IMR-90 (cell line): ENCODE measurements around the gene GNAI3. TPM values are rescaled to one million over a fixed set of nuclear protein-coding genes. Genes with fewer than 3 reads are reported as not detected.

Experiments
- ATAC-seq: fragments of 200-7000 bp; cut with Tn5 transposase; 2 replicates; pipeline ENCODE4 v1.9.1; 2020; ENCODE audit warnings: low read depth, mild to moderate bottlenecking, moderate library complexity
- BruUV-seq: library from RNA; stranded (reverse); fragments of 400-500 nt; replicated peaks from 2 replicates; lab custom pipeline; 2021; lab: Mats Ljungman, UMichigan
- CTCF ChIA-PET: fragments of 300-600 bp; formaldehyde crosslinking; extraction: SDS; loops from one replicate; lab custom pipeline; 2021; ENCODE audit warnings: antibody characterized with exemption; lab: Yijun Ruan, JAX
- POLR2A ChIA-PET: fragments of 300-600 bp; sonication (Branson Sonifier 250); formaldehyde crosslinking; loops from one replicate; lab custom pipeline; 2022; ENCODE audit warnings: antibody characterized with exemption; ENCODE audit not compliant: unreplicated experiment; lab: Charles Lee
- DNase-seq: peaks from one replicate; pipeline ENCODE4 v3.0.0; 2013
- H2AFZ ChIP-seq: replicated peaks from 2 replicates; pipeline ENCODE3; 2013; ENCODE audit warnings: low read length, mild to moderate bottlenecking; ENCODE audit not compliant: poor library complexity
- H2AK5ac ChIP-seq: 2 replicates; pipeline ENCODE4 v1.6.1; 2013; ENCODE audit warnings: low read depth, low read length, inconsistent platforms
- H2AK9ac ChIP-seq: replicated peaks from 2 replicates; pipeline ENCODE3; 2013; ENCODE audit warnings: mild to moderate bottlenecking, low read depth, low read length, moderate library complexity; ENCODE audit not compliant: poor library complexity
- H2BK120ac ChIP-seq: 2 replicates; pipeline ENCODE4 v1.6.1; 2013; ENCODE audit warnings: low read depth, low read length, inconsistent platforms
- H2BK15ac ChIP-seq: 3 replicates; pipeline ENCODE4 v1.6.1; 2013; ENCODE audit warnings: low read depth, low read length, inconsistent platforms
- H2BK20ac ChIP-seq: 2 replicates; pipeline ENCODE4 v1.6.1; 2013; ENCODE audit warnings: low read depth, mild to moderate bottlenecking, inconsistent platforms, low read length, moderate library complexity
- H2BK5ac ChIP-seq: 2 replicates; pipeline ENCODE4 v1.6.1; 2013; ENCODE audit warnings: mild to moderate bottlenecking, low read depth, low read length, inconsistent platforms; ENCODE audit not compliant: poor library complexity, severe bottlenecking
- H3K14ac ChIP-seq: replicated peaks from 2 replicates; pipeline ENCODE4 v1.6.1; 2013; ENCODE audit warnings: low read depth, low read length, inconsistent platforms
- H3K18ac ChIP-seq: 2 replicates; pipeline ENCODE4 v1.6.1; 2013; ENCODE audit warnings: low read depth, low read length, control low read depth
- H3K23ac ChIP-seq: 2 replicates; pipeline ENCODE4 v1.6.1; 2013; ENCODE audit warnings: low read depth, low read length, inconsistent platforms
- H3K27ac ChIP-seq: 2 replicates; pipeline ENCODE4 v1.5.1; 2013; ENCODE audit warnings: mild to moderate bottlenecking, control low read depth, low read length; ENCODE audit not compliant: insufficient read depth
- H3K27me3 ChIP-seq: 2 replicates; pipeline ENCODE4 v1.6.1; 2013; ENCODE audit warnings: low read length; ENCODE audit not compliant: control insufficient read depth, insufficient read depth
- H3K36me3 ChIP-seq: 2 replicates; pipeline ENCODE4 v1.6.1; 2013; ENCODE audit warnings: low read length, mixed read lengths; ENCODE audit not compliant: control insufficient read depth, insufficient read depth
- H3K4ac ChIP-seq: 2 replicates; pipeline ENCODE4 v1.6.1; 2013; ENCODE audit warnings: low read depth, low read length, inconsistent platforms
- H3K4me1 ChIP-seq: 2 replicates; pipeline ENCODE4 v1.6.1; 2013; ENCODE audit warnings: low read length, mixed read lengths; ENCODE audit not compliant: control insufficient read depth, insufficient read depth
- H3K4me2 ChIP-seq: 2 replicates; pipeline ENCODE4 v1.6.1; 2013; ENCODE audit warnings: low read depth, mild to moderate bottlenecking, control low read depth, low read length, moderate library complexity
- H3K4me3 ChIP-seq: 2 replicates; pipeline ENCODE4 v1.5.1; 2013; ENCODE audit warnings: low read depth, mild to moderate bottlenecking, control low read depth, low read length, moderate library complexity; ENCODE audit not compliant: insufficient read depth
- H3K56ac ChIP-seq: 2 replicates; pipeline ENCODE4 v1.6.1; 2013; ENCODE audit warnings: low read length, inconsistent platforms; ENCODE audit not compliant: insufficient read depth; ENCODE audit errors: extremely low read depth
- H3K79me1 ChIP-seq, 2 experiments: 2 replicates each; pipeline ENCODE4 v1.6.1; 2013; ENCODE audit warnings: low read length in 2 of 2, inconsistent platforms in 1 of 2, low read depth in 1 of 2
- H3K9ac ChIP-seq: 2 replicates; pipeline ENCODE4 v1.6.1; 2013; ENCODE audit warnings: low read depth, low read length, control low read depth
- H3K9me1 ChIP-seq: 2 replicates; pipeline ENCODE4 v1.6.1; 2013; ENCODE audit warnings: low read length, inconsistent platforms; ENCODE audit not compliant: insufficient read depth
- H3K9me3 ChIP-seq: 2 replicates; pipeline ENCODE4 v1.6.1; 2013; ENCODE audit warnings: low read length; ENCODE audit not compliant: control insufficient read depth, insufficient read depth
- H4K20me1 ChIP-seq: 2 replicates; pipeline ENCODE4 v1.6.1; 2013; ENCODE audit warnings: low read length, inconsistent platforms; ENCODE audit not compliant: insufficient read depth
- H4K5ac ChIP-seq: 2 replicates; pipeline ENCODE4 v1.6.1; 2013; ENCODE audit warnings: mild to moderate bottlenecking, low read depth, low read length, control low read depth
- H4K8ac ChIP-seq, 2 experiments: 2 replicates each; pipeline ENCODE4 v1.6.1; 2013; ENCODE audit warnings: low read depth in 2 of 2, low read length in 2 of 2, control low read depth in 1 of 2, inconsistent platforms in 1 of 2
- H4K91ac ChIP-seq: 2 replicates; pipeline ENCODE4 v1.6.1; 2013; ENCODE audit warnings: low read depth, low read length, inconsistent platforms; ENCODE audit not compliant: insufficient read depth
- CTCF ChIP-seq: conservative IDR thresholded peaks from 2 replicates; pipeline ENCODE4 v1.5.1; 2012; ENCODE audit warnings: mild to moderate bottlenecking, low read depth, low read length, improper control_type of control experiment
- RAD21 ChIP-seq: IDR thresholded peaks from 2 replicates; pipeline ENCODE4 v1.6.1; 2012; ENCODE audit warnings: low read length, improper control_type of control experiment
- SMC3 ChIP-seq: fragments of 150-350 bp; IDR thresholded peaks from 2 replicates; pipeline ENCODE4 v1.6.1; 2016; ENCODE audit warnings: low read depth, mild to moderate bottlenecking, antibody characterized with exemption, low read length, moderate library complexity
- WGBS, 2 experiments: methylation state at CpG; one replicate each; pipeline versions ENCODE4 v1.1.5 to v1.1.7; 2013; ENCODE audit warnings: missing lambda C conversion rate in 2 of 2; ENCODE audit not compliant: insufficient read length in 1 of 2; ENCODE audit errors: extremely low coverage in 2 of 2; 5-methylcytosine and 5-hydroxymethylcytosine counted together
- dilution Hi-C: fragments of 300-500 bp; cut with HindIII; formaldehyde crosslinking; loops from one replicate; pipeline ENCODE4 v1.14.3; 2018; ENCODE audit warnings: low sequenced_read_pairs; ENCODE audit not compliant: unreplicated experiment
- in situ Hi-C: fragments of 300-500 bp; cut with MboI; formaldehyde crosslinking; loops from 3 replicates; pipeline ENCODE4 v1.14.3; 2019; ENCODE audit warnings: low sequenced_read_pairs, inconsistent platforms, mixed read lengths
- intact Hi-C: fragments of 100-400 bp; cut with micrococcal nuclease; formaldehyde crosslinking; loops from 2 replicates; pipeline ENCODE4 v1.10.0; 2022
- polyA plus RNA-seq, 3 experiments: library from polyadenylated mRNA; depleted of rRNA; stranded (reverse); fragments of >200 nt; gene quantifications; 2 replicates each; pipeline ENCODE4 v1.2.3, GENCODE V29; 2012; ENCODE audit warnings: low replicate concordance in 1 of 3
- total RNA-seq: library from RNA; depleted of rRNA; stranded (reverse); fragments of >200 nt; gene quantifications from 2 replicates; pipeline ENCODE4 v1.2.3, GENCODE V29; 2012

The GNAI3 gene
- total and polyA plus RNA-seq, 2 of the 4 experiments (the other 2 are of a cell fraction): 5.9 to 14.9 TPM

DNA sequence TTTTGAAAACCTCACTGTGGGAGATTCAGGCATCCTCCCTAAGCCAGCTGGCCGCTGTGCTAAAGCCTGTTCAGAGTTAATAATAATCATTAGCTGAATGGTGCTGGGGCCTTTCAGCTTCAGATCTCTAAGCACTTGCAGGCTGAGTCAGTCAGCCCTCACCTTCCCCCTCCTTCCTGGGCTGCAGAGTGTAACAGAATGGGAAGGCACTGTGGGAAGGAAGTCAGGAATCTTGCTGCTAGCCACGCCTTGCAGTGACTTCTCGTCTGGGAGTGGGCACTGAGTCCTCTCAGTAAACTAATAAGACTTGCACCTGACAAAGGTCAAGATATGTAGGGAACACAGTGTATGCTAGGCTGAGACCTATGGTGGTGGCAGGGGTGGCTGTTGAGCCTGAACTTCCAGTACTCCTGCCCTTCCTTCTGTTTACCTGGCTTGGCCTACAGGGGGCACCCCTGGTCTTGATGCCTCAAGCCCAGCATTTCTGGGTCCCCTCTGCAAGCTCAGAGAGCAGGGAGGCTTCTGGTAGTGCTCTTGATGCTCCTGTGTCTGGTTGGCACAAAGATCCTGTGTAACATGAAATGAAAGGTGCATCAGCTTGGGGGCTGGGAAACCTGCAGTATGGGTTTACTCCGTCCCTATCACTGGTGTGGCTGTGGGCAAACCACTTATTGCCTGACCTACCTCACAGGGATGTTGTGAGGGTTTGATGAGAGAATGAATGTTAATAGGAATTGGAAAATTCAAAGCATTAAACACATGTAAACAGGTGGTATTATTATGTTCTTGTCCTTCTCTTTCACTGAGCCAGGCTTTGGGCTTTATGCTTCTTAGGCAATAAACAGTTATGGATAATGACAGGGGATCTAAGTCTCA, 48.5 kb upstream of the GNAI3 start:
- Histone ChIP-seq H4K20me1 (peaks cover 13% of the 10 kb centered on the region; the same call in 1 of the 2 replicates), H4K8ac (peak overlapping the region in 1 of 2 experiments; percentile 55; a peak in 2 of 4 replicates), H3K4me3 (no peak overlapping the region), H4K5ac (no peak overlapping the region), H2BK15ac (no peak overlapping the region), H3K36me3 (peaks cover 13% of the 10 kb centered on the region), H2AFZ (peak overlapping the region; percentile 18), H4K91ac (no peak overlapping the region), H2AK9ac (peak overlapping the region; percentile 76), H3K9me1 (peaks cover 23% of the 10 kb centered on the region), H3K4me2 (peak overlapping the region; percentile 19; the same call in 1 of the 2 replicates), H3K4ac (peak overlapping the region; percentile 70; the same call in 1 of the 2 replicates), H2BK20ac (peak overlapping the region; percentile 73; the same call in 1 of the 2 replicates), H3K27me3 (no peaks in the 10 kb centered on the region), H3K56ac (no peak overlapping the region), H2BK5ac (peak overlapping the region; percentile 9), H3K23ac (no peak overlapping the region), H2AK5ac (peak overlapping the region; percentile 68; the same call in 1 of the 2 replicates), H3K14ac (no peak overlapping the region), H3K9me3 (no peaks in the 10 kb centered on the region), H2BK120ac (peak overlapping the region; percentile 68; the same call in 1 of the 2 replicates), H3K79me1 (peaks cover 14 to 56% of the 10 kb centered on the region in 2 experiments), H3K4me1 (peaks cover 27% of the 10 kb centered on the region), H3K9ac (no peak overlapping the region), H3K27ac (peak overlapping the region; percentile 17), H3K18ac (no peak overlapping the region)
- in situ Hi-C loops: loop anchor here (5.0 kb wide), 1 partner anchor 32 kb away; no protein-coding TSS in a partner anchor
- CTCF ChIA-PET: interaction anchor here (0.6 to 5.1 kb wide), 8 partner anchors 9 to 412 kb away, joined by 3 to 51 read pairs (median 5); partner anchors contain the start of gene AMIGO1
- dilution Hi-C loops: no loop called here
- ATAC-seq (peak; percentile 73), DNase-seq (peak; percentile 76)
- BruUV-seq: no TSS peak
- no CpG with 5 or more reads among the region's 4 CpGs for WGBS, 2 experiments
- POLR2A ChIA-PET: no interaction called here
- TF ChIP-seq RAD21 (no peak), CTCF (peak; percentile 38), SMC3 (no peak)
- intact Hi-C loops: no loop called here
